SJSA1 (cell line): ENCODE results near the gene MICB. TPM values are rescaled to one million over a fixed set of nuclear protein-coding genes. Genes with fewer than 3 reads are reported as not detected.

ENCODE experiments used
- DNase-seq, 2 experiments: peaks; one replicate each; pipeline ENCODE4 v3.0.0-alpha.2; 2015 to 2020; ENCODE audit warnings: low spot score in 2 of 2, low read depth in 1 of 2
- H3K27ac ChIP-seq: fragments of 250-450 bp; sonication (Bioruptor Pico); 2 replicates; pipeline ENCODE4 v1.5.1; 2020; ENCODE audit warnings: mild to moderate bottlenecking, moderate library complexity
- H3K27me3 ChIP-seq: fragments of 250-450 bp; sonication (Bioruptor Pico); replicated peaks from 2 replicates; pipeline ENCODE4 v1.5.1; 2020; ENCODE audit warnings: mild to moderate bottlenecking, moderate library complexity
- H3K36me3 ChIP-seq: fragments of 250-450 bp; sonication (Bioruptor Pico); 2 replicates; pipeline ENCODE4 v1.5.1; 2020; ENCODE audit warnings: mild to moderate bottlenecking
- H3K4me1 ChIP-seq: fragments of 250-450 bp; sonication (Bioruptor Pico); replicated peaks from 2 replicates; pipeline ENCODE4 v1.6.1; 2021; ENCODE audit warnings: mild to moderate bottlenecking
- H3K4me3 ChIP-seq: fragments of 250-450 bp; sonication (Bioruptor Pico); 2 replicates; pipeline ENCODE4 v1.5.1; 2020; ENCODE audit warnings: mild to moderate bottlenecking
- H3K9me3 ChIP-seq: fragments of 250-450 bp; sonication (Bioruptor Pico); replicated peaks from 2 replicates; pipeline ENCODE4 v1.5.1; 2020; ENCODE audit warnings: mild to moderate bottlenecking
- total RNA-seq: library from RNA; depleted of rRNA; stranded (reverse); fragments of >200 nt; shearing (Covaris generic); gene quantifications from 2 replicates; pipeline ENCODE4 v1.2.3, GENCODE V29; 2014

The MICB gene
- total RNA-seq, 1 experiment from 2014 or later, result 60.0 TPM

DNA sequence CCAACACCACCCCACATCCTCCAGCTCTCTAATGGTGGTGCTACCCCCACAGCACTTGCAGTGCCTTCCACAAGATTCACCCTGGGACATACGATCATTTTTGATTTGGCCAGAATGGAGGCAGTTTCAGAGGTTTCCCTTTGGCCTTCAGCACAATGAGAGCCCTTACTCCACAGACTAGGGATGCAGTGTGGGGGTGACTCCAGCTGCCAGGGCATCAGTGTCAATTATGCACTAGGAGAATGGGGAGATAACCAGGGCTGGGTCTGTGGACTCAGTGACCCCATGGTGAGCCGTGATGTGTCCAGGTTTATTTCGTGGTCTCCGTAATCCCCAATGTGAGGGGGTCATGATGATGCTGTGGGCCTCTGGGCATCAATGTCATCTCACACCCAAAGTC is 31.5 kb upstream of the MICB start:
- H3K9me3 ChIP-seq, result no peaks in the 10 kb centered on the region; the same call in 1 of the 2 replicates
- H3K36me3 ChIP-seq, result peaks cover 66% of the 10 kb centered on the region
- no peak for DNase-seq
- no peaks in the 10 kb centered on the region for H3K27me3 ChIP-seq
- H3K4me1 ChIP-seq, result peaks cover 30% of the 10 kb centered on the region
- H3K4me3 ChIP-seq, result no peak overlapping the region
- H3K27ac ChIP-seq, result no peak overlapping the region

DNA sequence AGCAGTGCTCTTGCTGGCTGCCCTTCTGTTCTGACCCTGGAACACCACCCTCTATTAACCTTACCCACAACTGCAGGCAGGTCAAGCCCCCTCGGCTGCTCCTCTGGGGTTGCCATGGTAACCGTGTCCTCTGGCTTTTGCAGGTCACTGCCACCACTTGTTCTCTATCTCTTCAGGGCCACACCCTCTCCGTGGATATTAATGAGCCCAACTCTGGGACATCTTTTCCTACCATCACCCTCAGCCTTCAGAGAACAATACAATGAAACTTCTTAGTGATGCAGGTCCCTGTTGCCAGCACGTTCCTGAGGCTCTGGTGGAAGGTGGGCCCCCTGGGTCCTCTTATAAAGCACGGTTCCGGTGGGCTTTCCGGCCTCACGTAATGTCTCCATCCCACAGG is 30.8 kb upstream of the MICB start:
- no peaks in the 10 kb centered on the region for H3K27me3 ChIP-seq
- DNase-seq, result no peak
- no peak overlapping the region for H3K4me3 ChIP-seq
- H3K36me3 ChIP-seq, result peaks cover 72% of the 10 kb centered on the region
- H3K27ac ChIP-seq, result no peak overlapping the region
- no peaks in the 10 kb centered on the region; the same call in 1 of the 2 replicates for H3K9me3 ChIP-seq
- peaks cover 30% of the 10 kb centered on the region for H3K4me1 ChIP-seq

DNA sequence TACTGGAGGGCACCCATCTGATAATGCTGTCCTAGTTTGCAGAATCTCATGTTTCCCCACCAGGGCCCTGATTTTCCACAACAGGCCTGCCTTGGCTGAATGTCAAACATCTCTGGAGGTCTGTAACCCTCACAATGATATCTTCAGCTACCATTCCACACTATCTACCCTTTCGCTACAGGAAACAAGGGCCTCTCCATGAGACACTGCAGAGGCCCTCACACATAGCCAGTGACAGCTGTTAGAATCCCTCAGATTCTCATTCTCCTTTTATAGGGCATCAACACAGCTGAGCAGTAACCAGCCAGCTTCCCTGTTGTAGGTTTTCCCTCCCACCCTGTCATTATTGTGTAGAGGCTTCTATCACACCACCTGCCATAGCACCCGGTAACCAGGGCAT is 29.6 kb upstream of the MICB start:
- no peak overlapping the region for H3K27ac ChIP-seq
- DNase-seq, result no peak
- H3K36me3 ChIP-seq, result peaks cover 76% of the 10 kb centered on the region
- H3K9me3 ChIP-seq, result no peaks in the 10 kb centered on the region; the same call in 1 of the 2 replicates
- H3K27me3 ChIP-seq, result no peaks in the 10 kb centered on the region
- no peak overlapping the region for H3K4me3 ChIP-seq
- H3K4me1 ChIP-seq, result peaks cover 21% of the 10 kb centered on the region

DNA sequence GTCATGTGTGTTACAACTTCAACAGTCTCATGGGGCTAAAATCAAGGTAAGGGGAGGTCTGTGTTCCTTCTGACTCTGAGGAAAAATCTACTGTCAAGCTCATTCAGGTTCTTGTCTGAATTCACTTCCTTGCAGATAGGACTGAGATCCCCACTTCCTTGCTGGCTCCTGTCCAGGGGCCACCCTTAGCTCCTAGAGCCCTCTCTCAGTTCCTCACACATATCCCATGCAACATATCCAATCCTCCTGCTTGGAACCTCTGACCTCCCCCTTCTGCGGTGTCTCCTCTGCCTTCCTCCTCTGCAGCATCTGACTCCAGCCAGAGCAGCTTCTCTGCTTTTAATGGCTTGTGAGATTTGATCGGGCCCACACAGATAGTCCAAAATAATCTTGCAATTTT is 27.1 kb upstream of the MICB start:
- Histone ChIP-seq H3K9me3 (no peaks in the 10 kb centered on the region; the same call in 1 of the 2 replicates), H3K36me3 (peaks cover 67% of the 10 kb centered on the region), H3K4me1 (no peaks in the 10 kb centered on the region), H3K27me3 (no peaks in the 10 kb centered on the region), H3K4me3 (no peak overlapping the region), H3K27ac (no peak overlapping the region)
- no peak for DNase-seq

DNA sequence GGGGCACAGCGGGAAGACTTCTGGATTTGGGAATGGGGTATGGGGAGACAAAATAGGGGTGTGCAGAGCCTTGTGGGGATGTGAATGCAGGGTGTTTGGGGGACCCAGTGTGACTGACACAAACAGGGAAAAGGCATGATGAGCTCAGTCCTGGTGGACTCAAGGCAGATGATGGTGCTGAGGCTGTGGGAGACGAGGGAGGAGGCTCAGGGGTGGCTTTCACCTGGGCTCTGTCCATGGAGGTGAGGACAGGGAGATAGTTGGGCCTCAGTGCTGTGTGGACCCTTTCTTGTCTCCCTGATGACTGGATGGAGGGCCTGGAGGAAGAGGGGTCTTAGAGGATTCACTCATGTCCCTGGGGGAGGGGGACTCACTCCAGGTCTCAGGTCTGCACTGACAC is 26.2 kb upstream of the MICB start:
- no peaks in the 10 kb centered on the region; the same call in 1 of the 2 replicates for H3K9me3 ChIP-seq
- peaks cover 64% of the 10 kb centered on the region for H3K36me3 ChIP-seq
- H3K4me1 ChIP-seq, result no peaks in the 10 kb centered on the region
- H3K27ac ChIP-seq, result no peak overlapping the region
- no peaks in the 10 kb centered on the region for H3K27me3 ChIP-seq
- no peak overlapping the region for H3K4me3 ChIP-seq
- DNase-seq, result no peak

DNA sequence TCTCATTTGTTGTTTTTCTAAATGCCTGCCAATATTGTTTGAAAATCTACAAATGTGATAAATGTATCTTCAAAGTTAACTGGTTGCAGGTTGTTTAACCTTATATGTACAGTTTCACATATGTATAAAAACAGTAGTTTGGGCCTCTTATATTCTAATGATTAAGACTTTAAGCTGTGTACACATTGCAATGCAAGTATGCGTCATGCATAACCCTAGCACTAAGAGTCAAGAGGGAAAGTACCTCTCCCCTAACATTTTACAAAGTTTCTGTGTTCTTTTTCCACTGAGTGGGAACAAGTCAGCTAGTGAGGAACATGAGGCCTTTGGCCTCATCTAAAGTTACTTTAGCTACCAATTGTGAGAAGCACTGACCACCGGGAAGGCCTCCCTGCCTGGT is 25.7 kb upstream of the MICB start:
- Histone ChIP-seq H3K4me3 (no peak overlapping the region), H3K27me3 (no peaks in the 10 kb centered on the region), H3K4me1 (no peaks in the 10 kb centered on the region), H3K9me3 (no peaks in the 10 kb centered on the region; the same call in 1 of the 2 replicates), H3K36me3 (peaks cover 59% of the 10 kb centered on the region), H3K27ac (no peak overlapping the region)
- DNase-seq, result no peak

DNA sequence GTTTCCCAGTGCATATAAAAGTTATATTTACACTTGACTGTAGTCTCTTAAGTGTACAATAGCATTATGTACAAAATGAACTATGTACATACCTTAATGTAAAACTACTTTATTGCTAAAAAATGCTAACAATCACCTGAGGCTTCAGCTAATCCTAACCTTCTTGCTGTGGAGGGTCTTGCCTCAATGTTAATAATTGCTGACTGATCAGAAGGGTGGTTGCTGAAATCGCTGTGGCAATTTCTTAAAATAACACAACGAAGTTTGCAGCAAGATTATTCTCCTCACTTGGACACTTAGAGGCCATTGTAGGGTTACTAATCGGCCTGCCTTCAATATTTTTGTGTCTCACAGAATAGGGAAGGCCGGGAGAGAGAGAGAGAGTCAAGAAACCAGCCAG is 24.7 kb upstream of the MICB start:
- H3K27me3 ChIP-seq, result no peaks in the 10 kb centered on the region
- no peaks in the 10 kb centered on the region; the same call in 1 of the 2 replicates for H3K9me3 ChIP-seq
- no peak overlapping the region for H3K27ac ChIP-seq
- H3K36me3 ChIP-seq, result peaks cover 51% of the 10 kb centered on the region
- no peak for DNase-seq
- no peaks in the 10 kb centered on the region for H3K4me1 ChIP-seq
- no peak overlapping the region for H3K4me3 ChIP-seq

DNA sequence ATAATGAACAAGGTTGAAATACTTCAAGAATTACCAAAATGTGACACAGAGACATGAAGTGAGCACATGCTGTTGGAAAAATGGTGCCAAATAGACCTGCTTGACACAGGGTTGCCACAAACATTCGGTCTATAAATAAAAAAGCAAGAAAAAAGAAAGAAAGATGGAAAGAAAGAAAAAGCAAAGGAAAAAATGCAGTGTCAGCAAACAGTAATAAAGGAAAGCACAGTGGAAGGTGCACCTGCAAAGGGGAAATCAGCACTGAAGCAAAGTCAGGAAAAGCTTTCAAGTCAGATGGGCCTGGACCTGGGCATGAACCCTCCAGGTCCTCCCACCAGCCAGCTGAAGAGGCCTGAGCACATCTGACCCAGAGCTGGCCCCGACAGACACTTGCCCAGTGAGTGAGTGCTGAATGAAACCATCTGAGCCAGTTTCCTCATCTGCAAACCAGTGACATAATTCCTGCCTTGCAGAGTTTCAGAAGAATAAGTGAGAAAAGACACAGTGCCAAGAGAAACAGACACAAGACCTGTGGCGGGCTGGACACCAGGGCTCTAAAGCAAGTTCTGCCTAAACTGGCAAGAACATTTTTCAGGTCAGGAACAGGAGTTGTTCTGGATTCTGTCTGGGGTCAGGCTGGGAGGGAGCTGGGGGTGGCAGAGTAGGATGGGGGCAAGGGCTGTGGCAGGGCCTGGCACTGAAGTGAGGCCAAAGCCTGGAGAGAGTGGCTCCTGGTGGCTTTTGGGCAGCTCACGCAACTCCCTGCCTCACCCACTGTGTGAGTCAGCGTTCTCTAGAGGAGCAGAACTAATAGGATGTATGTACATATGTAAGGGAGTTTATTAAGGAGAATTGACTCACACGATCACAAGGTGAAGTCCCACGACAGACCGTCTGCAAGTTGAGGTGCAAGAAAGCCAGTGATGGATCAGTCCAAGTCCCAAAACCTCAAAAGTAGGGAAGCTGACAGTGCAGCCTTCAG is 23.9 kb upstream of the MICB start:
- H3K9me3 ChIP-seq, result no peaks in the 10 kb centered on the region; the same call in 1 of the 2 replicates
- no peak overlapping the region for H3K27ac ChIP-seq
- H3K27me3 ChIP-seq, result no peaks in the 10 kb centered on the region
- no peaks in the 10 kb centered on the region for H3K4me1 ChIP-seq
- peaks cover 42% of the 10 kb centered on the region for H3K36me3 ChIP-seq
- no peak for DNase-seq
- no peak overlapping the region for H3K4me3 ChIP-seq

DNA sequence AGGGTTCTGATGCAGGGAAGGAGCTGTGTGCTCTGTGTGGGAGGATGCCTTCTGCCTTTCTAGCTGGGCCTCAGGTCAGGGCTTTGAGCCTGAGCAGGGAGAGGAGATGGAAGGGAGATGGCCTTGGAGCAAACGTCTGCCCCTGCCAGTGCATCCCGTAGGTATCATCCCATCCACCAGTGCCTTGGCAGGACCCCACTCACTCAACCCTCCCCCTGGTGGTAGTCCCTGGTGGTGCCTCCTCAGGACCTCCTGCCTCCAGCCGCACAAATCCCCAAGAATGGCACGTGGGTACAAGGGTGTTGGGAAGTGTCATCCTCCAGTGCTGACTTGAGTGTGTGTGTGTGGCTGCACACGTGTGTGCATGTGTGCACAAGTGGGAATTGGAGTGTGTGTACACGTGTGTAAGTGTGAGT is 23.1 kb upstream of the MICB start:
- Histone ChIP-seq H3K9me3 (no peaks in the 10 kb centered on the region; the same call in 1 of the 2 replicates), H3K4me3 (no peak overlapping the region), H3K27ac (no peak overlapping the region), H3K27me3 (no peaks in the 10 kb centered on the region), H3K4me1 (no peaks in the 10 kb centered on the region), H3K36me3 (peaks cover 36% of the 10 kb centered on the region)
- DNase-seq, result no peak

DNA sequence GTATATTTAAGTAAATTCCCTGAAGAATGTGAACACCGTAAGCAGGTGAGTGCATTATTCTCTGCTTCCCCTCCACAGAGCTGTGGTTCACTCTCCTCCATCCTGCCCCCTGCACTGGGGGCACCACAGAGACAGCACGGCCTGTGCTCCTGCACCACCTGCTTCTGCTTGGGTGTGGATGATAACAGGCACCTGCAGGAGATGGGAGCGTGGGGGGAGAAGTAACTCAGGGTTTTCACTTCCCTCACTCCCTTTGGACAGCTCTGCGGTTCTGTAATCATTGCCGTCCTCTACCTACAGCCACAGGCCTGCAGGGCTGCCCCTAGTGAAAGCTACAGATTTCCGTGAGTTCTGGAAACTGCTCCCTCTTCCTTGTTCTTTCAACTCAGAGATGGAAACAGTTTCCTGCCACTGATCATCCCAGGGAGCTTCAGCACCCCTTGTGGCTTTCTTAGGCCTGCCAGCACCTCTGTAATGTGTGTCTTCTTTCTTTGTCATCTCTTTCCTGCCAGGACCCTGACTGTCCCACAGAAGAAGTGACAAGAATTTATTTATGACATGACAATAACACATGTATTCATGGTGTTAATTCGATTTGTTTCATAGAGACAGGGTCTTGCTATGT is 21.3 kb upstream of the MICB start:
- peaks cover 35% of the 10 kb centered on the region for H3K36me3 ChIP-seq
- no peak for DNase-seq

DNA sequence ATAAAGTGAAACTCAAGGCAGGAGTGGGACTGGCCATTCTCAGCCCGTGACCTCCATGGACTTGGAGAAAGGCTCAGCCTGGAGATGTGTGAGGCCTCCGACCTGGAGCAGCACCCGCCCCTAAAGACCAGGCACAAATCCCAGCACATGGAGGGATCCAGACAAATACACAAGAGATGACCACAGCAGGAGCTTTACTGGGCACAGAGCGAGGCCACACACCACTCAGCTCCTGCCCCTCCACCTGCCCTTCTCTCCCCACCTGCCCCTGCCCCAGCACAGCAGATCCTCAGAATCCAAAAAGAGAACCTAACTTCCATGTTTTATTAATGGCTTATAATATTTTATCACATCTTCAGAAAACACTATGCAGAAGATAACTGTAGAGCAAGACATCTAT is 20.4 kb upstream of the MICB start:
- Histone ChIP-seq H3K9me3 (no peaks in the 10 kb centered on the region), H3K27ac (no peak overlapping the region), H3K4me1 (no peaks in the 10 kb centered on the region), H3K4me3 (no peak overlapping the region), H3K27me3 (no peaks in the 10 kb centered on the region), H3K36me3 (peaks cover 26% of the 10 kb centered on the region)
- no peak for DNase-seq

More for the DNA sequence above, 21.3 kb upstream of the MICB start:
- no peak overlapping the region for H3K27ac ChIP-seq
- no peaks in the 10 kb centered on the region for H3K4me1 ChIP-seq
- no peak overlapping the region for H3K4me3 ChIP-seq
- H3K27me3 ChIP-seq, result no peaks in the 10 kb centered on the region
- H3K9me3 ChIP-seq, result no peaks in the 10 kb centered on the region

DNA sequence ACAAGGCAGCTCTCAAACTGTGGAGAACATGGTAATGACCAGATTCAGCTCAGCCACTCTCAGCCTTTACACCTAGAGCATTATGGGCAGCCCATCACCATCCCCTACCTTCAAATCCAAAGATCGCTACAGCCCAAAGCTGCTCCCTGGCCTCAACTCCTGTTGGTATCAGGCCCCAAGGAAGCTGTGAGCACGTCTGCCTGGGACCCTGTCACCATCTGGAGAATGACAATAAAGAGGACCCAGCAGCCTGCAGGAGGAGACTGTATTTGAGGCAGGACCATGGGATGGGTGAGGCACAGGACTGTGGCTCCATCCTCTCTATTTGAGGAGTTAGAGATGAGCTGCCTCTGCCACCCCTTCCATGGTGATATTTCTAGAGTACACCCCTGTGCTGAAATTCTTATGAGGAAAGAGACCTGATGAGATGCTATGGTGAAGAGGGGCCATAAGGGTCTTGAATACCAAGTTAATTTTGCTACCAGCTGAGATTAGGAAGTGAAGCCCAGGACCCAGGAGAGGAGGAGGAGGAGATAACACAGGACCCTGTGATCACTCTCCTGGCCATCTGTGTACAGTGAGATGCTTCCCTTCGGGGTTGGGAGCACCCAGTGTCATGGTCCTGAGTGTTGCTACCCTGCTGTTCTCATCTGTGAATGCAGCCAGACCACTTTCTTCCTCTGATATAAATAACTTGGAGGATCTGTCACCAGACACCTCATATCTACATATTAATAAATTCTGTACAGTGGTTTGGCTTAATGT is 19.6 kb upstream of the MICB start:
- H3K27me3 ChIP-seq, result no peaks in the 10 kb centered on the region
- peaks cover 23% of the 10 kb centered on the region for H3K36me3 ChIP-seq
- no peak overlapping the region for H3K4me3 ChIP-seq
- DNase-seq, result no peak
- no peak overlapping the region for H3K27ac ChIP-seq
- H3K9me3 ChIP-seq, result no peaks in the 10 kb centered on the region
- H3K4me1 ChIP-seq, result no peaks in the 10 kb centered on the region

DNA sequence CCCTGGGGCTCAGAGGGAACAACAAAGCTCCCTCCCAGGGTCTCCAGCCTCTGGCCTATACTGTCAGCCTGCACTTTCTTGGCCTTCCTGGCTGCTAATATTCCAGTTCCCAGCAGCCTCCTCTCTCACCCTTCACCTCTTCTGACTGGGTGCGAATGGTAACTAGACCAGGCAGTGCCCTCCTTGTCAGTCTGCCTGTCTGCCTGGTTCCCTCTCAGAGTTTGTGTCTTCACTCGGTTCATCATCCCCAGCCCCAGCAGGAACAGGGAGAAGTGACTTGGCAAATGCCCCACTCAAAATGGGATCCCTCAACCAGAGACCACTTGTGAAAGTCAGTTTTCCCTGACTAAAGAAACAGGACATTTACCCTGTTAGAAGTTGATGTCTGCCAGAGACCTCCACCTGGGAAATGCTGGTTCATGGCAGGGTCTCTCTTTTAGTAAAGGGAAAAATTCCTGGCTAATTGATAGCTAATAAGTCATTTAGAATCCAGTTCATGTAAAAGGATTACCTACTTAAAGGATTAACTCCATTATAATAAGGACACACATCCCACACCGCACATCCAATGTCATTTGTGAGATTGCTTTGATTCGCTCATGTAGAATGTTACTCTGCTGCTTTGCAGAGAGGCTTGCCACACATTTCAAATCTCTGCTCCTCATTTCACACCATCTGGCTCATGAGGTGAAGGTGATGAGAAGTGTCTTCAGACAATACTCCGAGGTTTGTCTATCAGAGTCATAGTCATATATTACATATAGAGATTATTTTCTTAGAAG is 18.6 kb upstream of the MICB start:
- H3K27me3 ChIP-seq, result no peaks in the 10 kb centered on the region
- H3K4me1 ChIP-seq, result no peaks in the 10 kb centered on the region
- no peak for DNase-seq
- peaks cover 20% of the 10 kb centered on the region for H3K36me3 ChIP-seq
- no peaks in the 10 kb centered on the region for H3K9me3 ChIP-seq
- no peak overlapping the region for H3K27ac ChIP-seq
- no peak overlapping the region for H3K4me3 ChIP-seq
